ENCODE data around the gene ACMSD.

DNA sequence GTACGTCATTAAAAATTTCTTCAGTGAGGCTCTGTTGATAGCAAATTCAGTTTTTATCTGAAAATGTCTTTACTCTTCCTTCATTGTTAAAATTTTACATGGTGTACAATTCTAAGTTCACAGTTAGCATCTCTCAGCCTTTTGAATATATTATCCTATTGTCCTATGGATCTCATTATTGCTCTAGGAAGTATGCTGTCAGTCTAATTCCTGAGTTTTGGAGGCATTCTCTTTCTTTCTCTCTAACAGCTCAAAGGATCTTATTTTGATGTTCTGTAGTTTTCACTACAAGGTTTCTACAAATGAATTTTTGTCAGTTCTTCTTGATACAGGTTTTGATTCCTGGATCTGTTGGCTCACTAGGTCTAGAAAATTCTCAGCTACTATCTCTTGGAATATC, 2.9 kb upstream of the ACMSD start:
- TF ChIP-seq CTCF (IDR thresholded peaks at IDR 0.05) (no peak), EP300 (IDR thresholded peaks at IDR 0.05) (no peak), POLR2A (IDR thresholded peaks at IDR 0.05; ENCODE audit: low read depth) (no peak)

Measured in esophagus muscularis mucosa (tissue), 4 donors.